ENCODE data around the gene PARP1. TPM values are rescaled to one million over a fixed set of nuclear protein-coding genes. Genes with fewer than 3 reads are reported as not detected.

The PARP1 gene
- total and polyA plus RNA-seq, 9 donors, result 24.7 to 74.6 (median 63.1) TPM

DNA sequence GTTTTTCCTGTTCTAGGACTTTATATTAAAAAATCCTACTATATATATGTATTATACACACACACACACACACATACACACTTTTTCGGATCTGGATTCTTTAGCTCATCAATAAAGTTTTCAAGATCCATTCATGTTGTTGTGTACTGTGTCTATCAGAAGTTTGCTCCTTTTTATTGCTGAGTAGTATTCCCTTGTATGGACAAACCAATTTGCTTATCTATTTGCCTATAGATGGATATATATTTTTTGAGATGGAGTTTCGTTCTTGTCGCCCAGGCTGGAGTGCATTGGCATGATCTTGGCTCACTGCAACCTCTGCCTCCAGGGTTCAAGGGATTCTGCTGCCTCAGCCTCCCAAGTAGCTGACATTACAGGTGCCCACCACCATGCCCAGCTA, 78.7 kb downstream of the PARP1 start:
- Histone ChIP-seq H3K36me3 (no peaks in the 10 kb centered on the region), H3K27ac (no peak overlapping the region), H3K4me1 (ENCODE audit: insufficient read depth) (no peaks in the 10 kb centered on the region), H3K4me3 (no peak overlapping the region), H3K27me3 (no peaks in the 10 kb centered on the region), H3K9me3 (no peaks in the 10 kb centered on the region)
- WGBS, 3 donors, result 94 to 96% (median 96%) methylated on average over 3 of the region's 3 CpGs
- TF ChIP-seq, protein P1, sequence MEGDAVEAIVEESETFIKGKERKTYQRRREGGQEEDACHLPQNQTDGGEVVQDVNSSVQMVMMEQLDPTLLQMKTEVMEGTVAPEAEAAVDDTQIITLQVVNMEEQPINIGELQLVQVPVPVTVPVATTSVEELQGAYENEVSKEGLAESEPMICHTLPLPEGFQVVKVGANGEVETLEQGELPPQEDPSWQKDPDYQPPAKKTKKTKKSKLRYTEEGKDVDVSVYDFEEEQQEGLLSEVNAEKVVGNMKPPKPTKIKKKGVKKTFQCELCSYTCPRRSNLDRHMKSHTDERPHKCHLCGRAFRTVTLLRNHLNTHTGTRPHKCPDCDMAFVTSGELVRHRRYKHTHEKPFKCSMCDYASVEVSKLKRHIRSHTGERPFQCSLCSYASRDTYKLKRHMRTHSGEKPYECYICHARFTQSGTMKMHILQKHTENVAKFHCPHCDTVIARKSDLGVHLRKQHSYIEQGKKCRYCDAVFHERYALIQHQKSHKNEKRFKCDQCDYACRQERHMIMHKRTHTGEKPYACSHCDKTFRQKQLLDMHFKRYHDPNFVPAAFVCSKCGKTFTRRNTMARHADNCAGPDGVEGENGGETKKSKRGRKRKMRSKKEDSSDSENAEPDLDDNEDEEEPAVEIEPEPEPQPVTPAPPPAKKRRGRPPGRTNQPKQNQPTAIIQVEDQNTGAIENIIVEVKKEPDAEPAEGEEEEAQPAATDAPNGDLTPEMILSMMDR (IDR thresholded peaks at IDR 0.05), result no peak
- TF ChIP-seq EP300 (IDR thresholded peaks at IDR 0.05), result no peak
- TF ChIP-seq POLR2A (IDR thresholded peaks at IDR 0.05), result no peak
- intact Hi-C loops (cut with DNase I), result loop anchor here in 1 of 4 donors (10.0 kb wide), 1 partner anchor 124 kb away; no protein-coding TSS in a partner anchor
- no peak for DNase-seq

DNA sequence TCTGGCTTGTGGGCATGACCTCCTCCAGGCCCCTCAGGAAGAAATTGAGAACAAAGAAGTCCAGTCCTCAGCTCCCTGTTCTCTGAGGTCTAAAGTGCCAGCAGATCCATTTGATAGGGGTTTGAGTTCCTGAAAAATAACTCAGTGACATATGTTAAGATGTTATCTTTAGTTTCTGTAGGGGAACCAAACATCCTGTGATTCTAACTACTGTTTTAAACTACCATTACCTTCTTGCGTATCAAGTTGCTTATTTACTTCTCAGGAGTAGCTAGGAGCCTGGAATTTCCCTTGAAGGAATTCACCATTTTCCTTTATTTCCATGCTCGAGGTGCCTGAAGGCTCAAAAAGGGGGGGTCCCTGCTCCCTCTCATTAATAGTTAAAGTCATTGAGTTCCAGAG, 80.1 kb downstream of the PARP1 start:
- intact Hi-C loops (cut with DNase I), result loop anchor here in 1 of 4 donors (10.0 kb wide), 1 partner anchor 123 kb away; no protein-coding TSS in a partner anchor
- 71 to 79% (median 71%) methylated on average over 2 of the region's 2 CpGs for WGBS, 3 donors

DNA sequence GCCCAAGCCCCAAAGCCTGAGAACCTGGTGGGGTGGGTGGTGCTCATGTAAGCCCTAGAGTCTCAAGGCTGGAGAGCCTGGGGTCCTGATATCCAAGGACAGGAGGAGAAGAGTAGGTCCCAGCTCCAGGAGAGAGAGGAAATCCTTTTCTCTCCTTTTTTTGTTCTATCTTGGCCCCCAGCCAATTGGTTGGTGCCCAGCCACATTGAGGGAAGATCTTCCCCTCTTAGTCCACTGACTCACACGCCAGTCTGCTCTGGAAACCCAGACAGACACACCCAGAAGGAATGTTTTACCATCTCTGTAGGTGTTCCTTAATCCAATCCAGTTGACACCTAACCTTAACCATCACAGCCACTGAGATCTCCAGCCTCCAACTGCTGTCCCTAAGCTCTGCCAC, 82.7 kb downstream of the PARP1 start:
- no peak for TF ChIP-seq POLR2A (IDR thresholded peaks at IDR 0.05)
- TF ChIP-seq, protein P1 (IDR thresholded peaks at IDR 0.05), result no peak
- no peak for TF ChIP-seq EP300 (IDR thresholded peaks at IDR 0.05)
- H3K9me3 ChIP-seq, result no peaks in the 10 kb centered on the region
- WGBS, 3 donors, result 54 to 68% (median 63%) methylated on average over 1 of the region's 1 CpG
- no peak overlapping the region for H3K4me3 ChIP-seq
- DNase-seq, result no peak
- no peaks in the 10 kb centered on the region for H3K36me3 ChIP-seq
- H3K4me1 ChIP-seq (ENCODE audit: insufficient read depth), result no peaks in the 10 kb centered on the region
- intact Hi-C loops (cut with DNase I), result loop anchor here in 1 of 4 donors (10.0 kb wide), 1 partner anchor 120 kb away; no protein-coding TSS in a partner anchor
- H3K27me3 ChIP-seq, result no peaks in the 10 kb centered on the region
- no peak overlapping the region for H3K27ac ChIP-seq

More for the DNA sequence above, 80.1 kb downstream of the PARP1 start:
- no peak overlapping the region for H3K4me3 ChIP-seq
- no peak for TF ChIP-seq EP300 (IDR thresholded peaks at IDR 0.05)
- no peak for TF ChIP-seq POLR2A (IDR thresholded peaks at IDR 0.05)
- TF ChIP-seq, protein P1 (IDR thresholded peaks at IDR 0.05), result no peak
- H3K27ac ChIP-seq, result no peak overlapping the region
- H3K4me1 ChIP-seq (ENCODE audit: insufficient read depth), result no peaks in the 10 kb centered on the region
- no peaks in the 10 kb centered on the region for H3K36me3 ChIP-seq
- no peak for DNase-seq
- H3K27me3 ChIP-seq, result no peaks in the 10 kb centered on the region
- H3K9me3 ChIP-seq, result no peaks in the 10 kb centered on the region

DNA sequence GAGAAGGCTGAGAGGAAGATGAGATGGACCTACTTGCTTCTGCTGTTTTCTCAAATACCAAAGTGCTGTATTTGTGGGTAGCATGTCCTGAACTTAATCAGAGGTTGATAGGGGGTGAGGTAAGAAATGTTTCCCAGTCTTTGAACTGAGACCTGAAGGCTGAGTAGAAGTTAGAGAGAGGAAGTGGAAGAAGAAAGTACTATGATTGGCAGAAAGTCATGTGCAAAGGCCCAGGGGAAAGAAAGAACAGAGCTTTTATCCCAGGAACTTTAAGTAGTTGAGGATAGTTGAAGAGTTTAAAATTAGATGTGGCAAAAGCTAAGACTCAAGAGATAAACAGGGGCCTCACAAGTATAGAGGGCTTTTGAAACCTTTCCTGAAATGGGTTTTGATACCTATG, 83.4 kb downstream of the PARP1 start:
- Histone ChIP-seq H3K4me1 (ENCODE audit: insufficient read depth) (no peaks in the 10 kb centered on the region), H3K36me3 (no peaks in the 10 kb centered on the region), H3K27ac (no peak overlapping the region), H3K4me3 (no peak overlapping the region), H3K27me3 (no peaks in the 10 kb centered on the region), H3K9me3 (no peaks in the 10 kb centered on the region)
- TF ChIP-seq POLR2A (IDR thresholded peaks at IDR 0.05), result no peak
- no peak for TF ChIP-seq EP300 (IDR thresholded peaks at IDR 0.05)
- TF ChIP-seq, protein P1 (IDR thresholded peaks at IDR 0.05), result no peak
- intact Hi-C loops (cut with DNase I), result loop anchor here in 1 of 4 donors (10.0 kb wide), 1 partner anchor 120 kb away; no protein-coding TSS in a partner anchor
- no peak for DNase-seq
